T-helper 2 cell treated with Interferon-gamma antibody and Interleukin-4, amounts not matched to agents 100 ng/mL and 5 ng/mL, for 36 hours (primary cell): ENCODE results near the gene CAMSAP3. TPM values are rescaled to one million over a fixed set of nuclear protein-coding genes. Genes with fewer than 3 reads are reported as not detected.
"Not testable (repeated sequence)": the region's sequence is repeated elsewhere in the genome, so short reads cannot be mapped to it uniquely, and the experiment has no call there.

ENCODE experiments used
- intact Hi-C: fragments of 100-400 bp; cut with micrococcal nuclease; formaldehyde crosslinking; loops from one replicate; pipeline ENCODE4 v1.15.1; 2023
- total RNA-seq: library from RNA; stranded (reverse); gene quantifications from 2 replicates; pipeline ENCODE4 v1.2.3, GENCODE V29; 2022

Gene CAMSAP3
- total RNA-seq, 1 donor from 2014 or later: 0.16 TPM

DNA sequence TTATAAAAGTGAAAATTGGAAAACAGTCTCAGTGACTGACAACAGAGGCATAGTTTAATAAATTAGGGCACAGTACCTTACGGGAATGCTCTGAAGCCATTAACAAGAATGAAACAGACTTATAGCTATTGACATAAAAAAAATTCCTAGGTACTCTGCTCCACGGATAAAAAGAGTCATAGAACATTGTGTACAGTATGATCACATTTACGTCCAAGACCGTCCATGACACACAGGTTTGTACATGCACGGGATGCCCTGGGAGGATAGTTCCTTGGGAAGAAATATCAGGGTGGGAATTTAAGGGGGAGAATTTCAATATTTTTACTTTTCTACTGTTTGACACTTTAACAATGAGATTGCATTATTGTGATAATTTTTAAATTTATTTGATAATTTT lies 24.9 kb upstream of the CAMSAP3 start:
- intact Hi-C loops: no loop called here

DNA sequence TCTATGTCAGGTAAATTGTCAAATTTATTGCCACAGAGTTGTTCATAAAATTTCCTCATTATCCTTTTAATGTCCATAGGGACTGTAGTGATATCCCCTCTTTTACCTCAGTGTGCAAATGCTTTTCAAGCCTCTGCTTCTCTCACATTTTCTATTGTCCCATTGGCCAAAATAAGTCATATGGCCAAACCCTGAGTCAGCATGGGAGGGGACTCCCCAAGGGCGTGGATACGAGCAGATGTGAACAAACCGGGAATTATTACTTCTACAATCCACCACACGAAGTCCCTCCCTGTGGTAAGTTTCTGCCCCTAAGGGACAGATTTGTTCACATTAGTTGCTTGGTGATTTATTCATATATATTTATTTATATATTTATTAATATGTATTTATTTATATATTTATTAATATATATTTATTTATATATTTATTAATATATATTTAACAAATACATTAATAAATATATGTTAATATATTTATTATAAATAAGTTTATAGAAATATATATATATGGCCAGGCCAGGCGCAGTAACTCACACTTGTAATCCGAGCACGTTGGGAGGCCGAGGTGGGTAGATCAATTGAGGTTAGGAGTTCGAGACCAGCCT lies 20.1 kb upstream of the CAMSAP3 start:
- intact Hi-C loops: no loop called here

- intact Hi-C loops: not testable (repeated sequence)
Measured at GRCh38 chr19:7577422-7577821, 18.2 kb upstream of the CAMSAP3 start.

DNA sequence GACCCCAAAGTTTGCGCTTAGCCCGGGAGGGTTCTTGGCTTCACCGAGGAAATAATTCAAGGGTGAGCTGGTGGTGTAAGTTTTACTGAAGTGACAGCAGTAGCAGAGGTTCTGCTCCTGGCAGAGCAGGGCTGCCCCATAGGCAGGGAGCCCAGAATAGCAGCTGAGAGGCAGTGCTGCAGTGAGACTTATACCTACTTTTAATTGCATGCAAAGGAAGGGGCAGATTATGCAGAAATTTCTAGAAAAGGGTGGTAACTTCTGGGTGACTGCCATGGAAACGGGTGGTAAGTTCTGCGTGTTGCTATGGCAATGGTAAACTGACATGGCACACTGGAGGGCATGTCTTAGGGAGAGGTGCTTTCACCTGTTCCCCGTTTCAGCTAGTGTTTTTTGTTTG lies 17.5 kb upstream of the CAMSAP3 start:
- intact Hi-C loops: no loop called here

- intact Hi-C loops: no loop called here
Measured at GRCh38 chr19:7579182-7579581, 16.5 kb upstream of the CAMSAP3 start.

- intact Hi-C loops: no loop called here
Measured at GRCh38 chr19:7582446-7582845, 13.2 kb upstream of the CAMSAP3 start.

- intact Hi-C loops: no loop called here
Measured at GRCh38 chr19:7589822-7590221, 5.8 kb upstream of the CAMSAP3 start.

GRCh38 chr19:7590256-7590655 lies 5.4 kb upstream of the CAMSAP3 start:
- intact Hi-C loops: no loop called here

GRCh38 chr19:7596211-7596937 lies 711 bp downstream of the CAMSAP3 start:
- intact Hi-C loops: no loop called here

DNA sequence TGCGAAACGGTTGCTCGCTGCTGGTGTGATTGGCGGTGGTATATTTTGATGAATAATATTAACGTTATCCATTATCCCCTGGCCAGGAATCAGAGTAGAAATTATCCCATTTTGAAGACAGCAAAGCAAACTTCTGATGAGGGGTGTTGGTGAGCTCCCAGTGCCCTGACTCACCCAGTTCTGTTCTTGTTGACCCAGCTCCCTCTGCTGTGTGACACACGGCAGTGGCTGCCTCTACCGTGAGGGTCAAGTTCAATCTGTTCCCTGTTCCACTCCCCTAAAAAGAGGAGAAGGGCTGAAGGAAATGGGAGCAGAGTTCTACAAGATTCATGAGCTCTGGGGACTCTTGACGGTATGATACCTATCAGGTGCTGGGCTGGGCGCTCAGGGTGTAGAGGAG lies 2.0 kb downstream of the CAMSAP3 start:
- intact Hi-C loops: no loop called here

DNA sequence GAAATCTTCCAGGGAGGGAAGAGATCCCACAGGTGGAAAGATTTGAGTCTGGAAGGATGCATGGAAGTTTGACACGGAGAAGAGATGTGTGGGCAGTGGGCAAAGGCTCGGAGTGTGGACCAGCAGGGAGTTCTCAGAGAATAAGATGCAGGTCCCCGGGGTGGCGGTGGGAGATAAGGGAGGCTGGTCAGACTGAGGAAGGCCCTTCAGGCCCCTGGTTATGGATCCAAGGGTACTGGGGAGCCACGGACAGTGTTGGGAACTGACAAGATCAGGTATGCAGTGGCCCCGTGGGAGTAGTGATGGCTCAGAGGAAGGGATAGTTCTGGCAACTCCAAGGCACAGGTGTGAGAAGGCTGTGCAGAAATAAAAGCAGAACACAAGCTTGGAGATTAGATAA lies 2.5 kb downstream of the CAMSAP3 start:
- intact Hi-C loops: no loop called here

DNA sequence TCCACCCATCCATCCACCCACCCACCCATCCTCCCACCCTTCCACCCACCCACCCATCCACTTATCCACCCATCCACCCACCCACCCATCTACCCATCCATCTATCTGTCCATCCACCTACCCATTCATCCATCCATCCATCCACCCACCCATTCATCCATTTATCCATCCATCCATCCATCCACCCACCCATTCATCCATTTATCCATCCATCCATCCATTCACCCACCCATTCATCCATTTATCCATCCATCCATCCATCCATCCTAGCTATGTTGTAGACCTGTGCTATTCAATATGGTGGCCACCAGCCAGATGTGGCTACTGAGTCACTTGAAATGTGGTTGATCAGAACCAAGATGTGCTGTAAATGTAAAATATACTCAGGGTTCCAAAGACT lies 5.1 kb downstream of the CAMSAP3 start:
- intact Hi-C loops: no loop called here

DNA sequence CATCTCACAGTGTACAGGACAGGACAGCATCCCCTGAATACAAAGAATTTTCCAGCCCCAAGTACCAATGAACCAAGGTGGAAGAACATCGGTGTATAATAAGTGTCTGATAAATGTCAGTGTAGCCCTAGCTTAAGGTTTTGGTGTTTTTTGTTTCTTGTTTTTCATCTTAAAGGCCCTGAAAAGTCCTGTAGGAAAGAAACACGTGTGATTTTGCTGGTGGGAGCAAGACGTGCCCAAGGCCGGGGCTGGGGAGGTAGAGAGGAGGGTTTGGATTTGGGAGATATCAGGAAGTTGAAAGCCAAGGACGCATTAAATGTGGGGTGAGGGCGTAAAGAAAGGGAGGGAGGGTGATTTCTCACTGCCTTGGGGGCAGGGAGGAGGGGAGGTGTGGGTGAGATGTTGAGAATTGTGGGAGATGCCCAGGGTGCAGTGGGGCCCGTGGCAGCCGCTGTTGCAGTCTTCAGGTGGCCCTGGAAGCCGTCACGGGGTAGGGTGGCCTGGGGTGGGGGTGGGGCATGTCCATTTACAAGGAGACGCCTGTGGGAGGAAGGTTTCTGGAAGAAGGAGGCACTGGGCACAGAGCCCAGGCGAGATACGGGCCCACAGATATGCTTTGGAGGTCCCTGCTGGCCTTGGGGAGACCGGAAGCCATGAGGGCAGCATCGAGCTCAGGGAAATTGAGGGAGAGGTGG lies 6.7 kb downstream of the CAMSAP3 start:
- intact Hi-C loops: no loop called here

GRCh38 chr19:7602935-7603497 lies 7.4 kb downstream of the CAMSAP3 start:
- intact Hi-C loops: no loop called here

DNA sequence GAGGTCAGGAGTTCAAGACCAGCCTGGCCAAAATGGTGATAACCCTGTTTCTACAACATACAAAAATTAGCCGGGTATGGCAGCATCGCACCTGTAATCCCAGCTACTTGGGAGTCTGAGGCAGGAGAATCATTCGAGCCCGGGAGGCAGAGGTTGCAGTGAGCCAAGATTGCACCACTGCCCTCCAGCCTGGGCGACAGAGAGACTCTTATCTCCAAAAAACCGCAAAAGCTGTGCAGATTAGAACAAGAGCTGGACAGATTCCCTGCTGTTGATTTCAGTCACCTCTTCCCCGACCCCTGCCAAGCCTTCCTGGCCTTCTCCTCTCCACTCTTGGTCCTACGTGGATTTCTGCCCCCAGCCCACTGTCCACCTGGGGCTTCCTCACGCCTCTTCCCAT lies 8.3 kb downstream of the CAMSAP3 start:
- intact Hi-C loops: no loop called here

DNA sequence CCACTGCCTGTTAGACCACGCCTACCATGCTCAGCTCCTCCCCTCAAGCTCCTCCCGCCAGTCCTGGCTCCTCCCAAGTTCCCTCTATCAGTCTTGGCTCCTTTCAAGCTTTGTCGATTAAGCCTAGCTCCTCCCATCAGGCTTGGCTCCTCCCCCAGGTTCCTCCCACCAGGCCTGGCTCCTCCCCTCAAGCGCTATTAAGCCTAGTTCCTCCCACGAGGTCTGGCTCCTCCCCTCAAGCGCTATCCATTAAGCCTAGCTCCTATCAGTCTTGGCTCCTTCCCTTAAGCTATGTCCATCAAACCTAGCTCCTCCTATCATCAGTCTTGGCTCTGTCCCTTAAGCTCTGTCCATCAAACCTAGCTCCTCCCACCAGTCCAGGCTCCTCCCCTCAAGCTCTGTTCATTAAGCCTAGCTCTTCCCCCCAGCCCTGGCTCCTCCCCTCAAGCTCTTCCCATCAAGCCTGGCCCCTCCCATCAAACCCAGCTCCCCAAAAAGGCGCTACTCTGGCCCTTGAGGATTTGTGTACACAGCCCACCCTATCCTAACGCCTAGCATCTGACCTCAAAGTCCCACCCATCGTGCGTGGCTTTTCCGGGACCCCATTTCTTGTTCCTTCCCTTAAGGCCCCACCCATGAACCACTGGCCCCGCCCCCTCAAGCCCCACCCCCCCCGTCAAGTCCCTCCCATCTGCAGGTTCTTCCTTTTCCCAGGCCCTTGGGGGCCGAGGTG lies 10.0 kb downstream of the CAMSAP3 start:
- intact Hi-C loops: no loop called here

DNA sequence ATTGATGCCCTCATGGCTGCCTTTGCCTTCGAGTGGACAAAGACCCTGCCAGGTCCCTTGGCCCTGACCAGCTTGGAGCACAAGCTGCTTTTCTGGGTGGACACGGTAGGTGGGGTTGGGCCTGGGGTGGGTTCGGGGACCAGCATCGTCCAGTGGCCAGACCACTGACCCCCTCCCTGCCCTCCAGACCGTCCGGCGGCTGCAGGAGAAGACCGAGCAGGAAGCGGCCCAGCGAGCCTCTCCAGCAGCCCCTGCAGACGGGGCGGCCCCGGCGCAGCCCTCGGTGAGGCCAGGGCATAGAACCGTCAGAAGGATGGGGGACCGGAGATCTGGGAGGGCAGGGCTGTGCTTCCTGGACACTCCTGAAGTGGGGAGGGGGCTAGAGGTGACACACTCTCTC lies 10.6 kb downstream of the CAMSAP3 start:
- intact Hi-C loops: no loop called here

DNA sequence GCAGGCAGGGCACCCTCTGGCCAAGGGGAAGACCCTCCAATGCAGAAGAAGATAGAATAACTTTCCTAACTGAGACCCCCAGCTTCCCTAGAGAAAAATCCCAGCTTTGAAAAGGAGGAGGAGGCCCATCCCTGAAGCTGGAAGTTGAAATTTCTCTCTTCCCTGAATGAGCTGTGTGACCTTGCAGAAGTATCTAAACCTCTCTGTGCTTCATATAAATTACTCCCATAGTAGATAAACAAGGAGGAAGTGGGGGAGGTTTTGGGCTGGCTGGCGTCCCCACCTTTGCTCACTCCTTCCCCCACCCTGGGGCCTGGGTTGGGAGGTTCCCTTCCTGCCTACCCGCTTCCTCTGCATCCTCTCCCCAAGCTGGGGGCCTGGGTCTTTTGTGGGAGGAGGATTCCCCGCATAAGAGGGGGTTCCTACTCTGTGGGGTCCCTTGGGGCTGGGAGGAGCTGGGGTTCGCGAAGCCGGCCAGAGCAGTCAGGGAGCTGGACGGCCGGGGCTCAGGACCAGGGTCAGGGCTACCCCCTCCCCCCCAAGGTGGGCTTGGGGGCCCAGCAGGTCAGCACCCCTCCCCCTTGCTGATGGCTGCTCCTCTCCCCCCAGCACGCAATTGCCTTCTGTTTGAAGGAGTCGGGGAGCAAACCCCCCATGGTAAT lies 11.7 kb downstream of the CAMSAP3 start:
- intact Hi-C loops: no loop called here

- intact Hi-C loops: no loop called here
Measured at GRCh38 chr19:7607874-7608560, 12.4 kb downstream of the CAMSAP3 start.

DNA sequence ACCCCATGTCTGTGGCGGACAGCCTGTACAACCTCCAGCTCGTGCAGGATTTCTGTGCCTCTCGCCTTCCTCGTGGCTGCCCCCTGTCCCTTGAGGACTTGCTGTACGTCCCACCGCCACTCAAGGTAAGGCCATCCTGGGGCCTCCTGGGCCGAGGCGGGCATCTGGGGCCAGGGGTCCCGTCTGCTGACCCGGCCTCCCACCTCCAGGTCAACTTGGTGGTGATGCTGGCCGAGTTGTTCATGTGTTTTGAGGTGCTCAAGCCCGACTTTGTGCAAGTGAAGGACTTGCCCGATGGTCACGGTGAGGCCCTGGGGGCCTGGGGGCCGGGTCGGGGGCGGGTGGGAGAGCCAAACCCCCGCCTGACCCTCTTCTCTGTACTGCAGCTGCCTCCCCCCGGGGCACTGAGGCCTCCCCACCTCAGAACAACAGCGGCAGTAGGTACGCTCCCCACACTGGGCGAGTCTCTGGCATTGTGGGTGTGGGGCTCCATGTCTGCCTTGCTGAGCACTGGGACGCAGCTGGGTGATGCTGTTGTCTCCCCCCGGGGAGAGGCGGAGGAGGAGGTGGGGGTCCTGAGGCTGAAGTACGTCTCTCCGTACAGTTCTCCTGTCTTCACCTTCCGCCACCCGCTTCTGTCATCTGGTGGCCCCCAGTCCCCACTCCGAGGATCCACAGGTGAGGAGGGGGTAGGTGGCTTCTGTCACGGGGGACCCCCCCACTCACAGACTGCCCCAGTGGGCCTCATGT lies 15.0 kb downstream of the CAMSAP3 start:
- intact Hi-C loops: no loop called here
